ENCODE data around the gene C12orf42.
"Not testable (repeated sequence)": the region's sequence is repeated elsewhere in the genome, so short reads cannot be mapped to it uniquely, and the experiment has no call there.

C12orf42 gene

DNA sequence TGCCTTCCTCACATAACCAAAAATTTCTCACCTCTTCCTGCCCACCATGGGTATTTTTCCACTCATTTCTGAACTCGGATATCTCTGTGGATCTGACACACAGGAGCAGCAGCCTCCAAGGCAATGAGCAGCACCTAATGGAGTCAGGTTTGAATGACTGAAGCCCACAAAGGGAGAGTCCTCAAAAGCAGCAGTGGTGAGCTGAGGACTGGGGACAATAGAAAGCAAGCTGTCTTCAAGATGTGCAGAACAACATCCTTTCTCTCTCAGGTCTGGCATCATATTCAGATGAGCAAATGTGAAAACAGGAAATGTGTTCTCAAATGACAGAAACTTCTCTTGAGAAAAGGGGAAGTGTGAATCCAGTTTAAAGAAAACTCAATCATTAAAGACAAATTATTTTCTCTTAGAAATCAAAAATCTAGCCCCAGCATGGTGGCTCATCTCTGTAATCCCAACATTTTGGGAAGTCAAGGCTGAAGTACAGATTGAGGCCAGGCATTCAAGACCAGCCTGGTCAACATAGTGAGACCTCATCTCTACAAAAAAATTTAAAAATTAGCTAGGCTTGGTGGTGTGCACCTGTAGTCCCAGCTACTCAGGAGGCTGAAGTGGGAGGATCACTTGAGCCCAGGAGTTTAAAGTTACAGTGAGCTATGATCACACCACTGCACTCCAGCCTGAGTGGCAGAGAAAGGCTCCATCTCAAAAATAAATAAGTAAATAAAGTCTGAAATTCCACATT, 54.2 kb downstream of the C12orf42 start:
- peak overlapping the region in 9 of 11 experiments; percentile 9 to 73 (median 59); a peak in 16 of 22 replicates for H3K9ac ChIP-seq
- H4K20me1 ChIP-seq = no peaks in the 10 kb centered on the region
- no peaks in the 10 kb centered on the region for H3K27me3 ChIP-seq
- peak overlapping the region in 4 of 10 experiments; percentile 20 to 45 (median 38); a peak in 6 of 20 replicates for H3K4me3 ChIP-seq
- peak overlapping the region; percentile 63 to 82 (median 72) for H3K4me2 ChIP-seq
- no peaks in the 10 kb centered on the region for H3K36me3 ChIP-seq
- peak overlapping the region; percentile 18 to 85 (median 77); a peak in 20 of 22 replicates for H3K27ac ChIP-seq
- no peak for TF ChIP-seq Cebpa-rat (IDR thresholded peaks at IDR 0.05)
- peaks cover 21 to 38% (median 30%) of the 10 kb centered on the region in 10 experiments for H3K4me1 ChIP-seq
- H3K9me3 ChIP-seq (replicated peaks in 1 of 11) = no peaks in the 10 kb centered on the region

- not testable (repeated sequence) for H3K27me3 ChIP-seq; H4K20me1 ChIP-seq; H3K4me1 ChIP-seq; H3K9ac ChIP-seq; H3K4me3 ChIP-seq; H3K9me3 ChIP-seq (replicated peaks in 1 of 11); H3K4me2 ChIP-seq; H3K27ac ChIP-seq; H3K36me3 ChIP-seq
Measured at GRCh38 chr12:103434165-103435105, 61.3 kb downstream of the C12orf42 start.

DNA sequence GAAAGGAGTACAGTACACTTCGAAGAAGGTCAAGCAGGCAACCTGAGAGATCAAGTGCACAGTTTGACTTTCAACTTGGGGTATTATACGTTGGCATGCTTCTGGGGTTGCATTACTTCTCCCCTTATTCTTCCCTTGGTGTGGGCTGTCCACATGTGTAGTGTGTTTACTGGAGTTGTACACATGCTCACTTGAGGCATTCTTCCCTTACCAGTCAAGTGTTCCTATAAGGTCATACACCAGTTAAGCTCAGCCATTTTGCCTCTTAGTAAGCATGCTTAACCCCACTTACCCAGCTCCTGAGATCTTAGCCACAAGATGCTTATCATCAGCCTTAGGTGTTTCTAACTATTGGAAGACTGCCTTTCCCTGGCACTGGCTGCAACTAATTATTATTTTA, 63.8 kb downstream of the C12orf42 start:
- no peak for TF ChIP-seq Cebpa-rat (IDR thresholded peaks at IDR 0.05)
- Histone ChIP-seq H3K27me3 (no peaks in the 10 kb centered on the region), H3K4me1 (peaks cover 0 to 5% (median 0%) of the 10 kb centered on the region in 10 experiments; a peak in 1 of 20 replicates), H3K9ac (no peak overlapping the region), H3K4me3 (no peak overlapping the region), H3K4me2 (peak overlapping the region in 1 of 11 experiments; percentile 46; a peak in 1 of 22 replicates), H3K36me3 (no peaks in the 10 kb centered on the region), H3K27ac (no peak overlapping the region), H4K20me1 (no peaks in the 10 kb centered on the region), H3K9me3 (replicated peaks in 1 of 11) (peaks cover 0 to 16% (median 0%) of the 10 kb centered on the region in 11 experiments; a peak in 7 of 22 replicates)

GRCh38 chr12:103431387-103431786, 64.4 kb downstream of the C12orf42 start:
- no peaks in the 10 kb centered on the region for H3K36me3 ChIP-seq
- peaks cover 0 to 5% (median 0%) of the 10 kb centered on the region in 10 experiments; a peak in 1 of 20 replicates for H3K4me1 ChIP-seq
- no peaks in the 10 kb centered on the region for H4K20me1 ChIP-seq
- H3K4me3 ChIP-seq = no peak overlapping the region
- no peak for TF ChIP-seq Cebpa-rat (IDR thresholded peaks at IDR 0.05)
- H3K27me3 ChIP-seq = no peaks in the 10 kb centered on the region
- H3K9ac ChIP-seq = no peak overlapping the region
- peaks cover 0 to 16% (median 0%) of the 10 kb centered on the region in 11 experiments; a peak in 7 of 22 replicates for H3K9me3 ChIP-seq (replicated peaks in 1 of 11)
- H3K4me2 ChIP-seq = peak overlapping the region in 1 of 11 experiments; percentile 46; a peak in 2 of 22 replicates
- no peak overlapping the region for H3K27ac ChIP-seq

GRCh38 chr12:103425674-103426073, 70.1 kb downstream of the C12orf42 start:
- H3K9me3 ChIP-seq (replicated peaks in 1 of 11); H3K27me3 ChIP-seq; H4K20me1 ChIP-seq; H3K27ac ChIP-seq; H3K4me1 ChIP-seq; H3K36me3 ChIP-seq; H3K4me3 ChIP-seq; H3K9ac ChIP-seq; H3K4me2 ChIP-seq: not testable (repeated sequence)

- H3K4me1 ChIP-seq; H3K27me3 ChIP-seq; H3K4me2 ChIP-seq; H3K9me3 ChIP-seq (replicated peaks in 1 of 11); H4K20me1 ChIP-seq; H3K4me3 ChIP-seq; H3K36me3 ChIP-seq; H3K27ac ChIP-seq; H3K9ac ChIP-seq: not testable (repeated sequence)
Measured at GRCh38 chr12:103424849-103425586, 70.8 kb downstream of the C12orf42 start.

GRCh38 chr12:103423516-103423910, 72.3 kb downstream of the C12orf42 start:
- no peak overlapping the region for H3K4me2 ChIP-seq
- no peak overlapping the region for H3K27ac ChIP-seq
- H3K9ac ChIP-seq = no peak overlapping the region
- H4K20me1 ChIP-seq = no peaks in the 10 kb centered on the region
- no peak overlapping the region for H3K4me3 ChIP-seq
- H3K27me3 ChIP-seq = no peaks in the 10 kb centered on the region
- no peak for TF ChIP-seq Cebpa-rat (IDR thresholded peaks at IDR 0.05)
- no peaks in the 10 kb centered on the region for H3K4me1 ChIP-seq
- peaks cover 0 to 7% (median 0%) of the 10 kb centered on the region in 11 experiments; a peak in 3 of 22 replicates for H3K9me3 ChIP-seq (replicated peaks in 1 of 11)
- no peaks in the 10 kb centered on the region for H3K36me3 ChIP-seq

GRCh38 chr12:103422746-103423515, 72.8 kb downstream of the C12orf42 start:
- Histone ChIP-seq H3K4me3 (no peak overlapping the region), H3K9ac (no peak overlapping the region), H3K4me2 (no peak overlapping the region), H3K27me3 (no peaks in the 10 kb centered on the region), H3K9me3 (replicated peaks in 1 of 11) (peaks cover 0 to 5% (median 0%) of the 10 kb centered on the region in 11 experiments; a peak in 3 of 22 replicates), H4K20me1 (no peaks in the 10 kb centered on the region), H3K4me1 (no peaks in the 10 kb centered on the region), H3K27ac (no peak overlapping the region), H3K36me3 (no peaks in the 10 kb centered on the region)
- TF ChIP-seq Cebpa-rat (IDR thresholded peaks at IDR 0.05) = no peak
